Measurements from ENCODE around the gene COX7A1. TPM values are rescaled to one million over a fixed set of nuclear protein-coding genes. Genes with fewer than 3 reads are reported as not detected.

Gene COX7A1
- total and polyA plus RNA-seq, 10 of the 15 experiments (the other 5 are each of a cell fraction or from before 2014, with no cell fraction given): not detected

DNA sequence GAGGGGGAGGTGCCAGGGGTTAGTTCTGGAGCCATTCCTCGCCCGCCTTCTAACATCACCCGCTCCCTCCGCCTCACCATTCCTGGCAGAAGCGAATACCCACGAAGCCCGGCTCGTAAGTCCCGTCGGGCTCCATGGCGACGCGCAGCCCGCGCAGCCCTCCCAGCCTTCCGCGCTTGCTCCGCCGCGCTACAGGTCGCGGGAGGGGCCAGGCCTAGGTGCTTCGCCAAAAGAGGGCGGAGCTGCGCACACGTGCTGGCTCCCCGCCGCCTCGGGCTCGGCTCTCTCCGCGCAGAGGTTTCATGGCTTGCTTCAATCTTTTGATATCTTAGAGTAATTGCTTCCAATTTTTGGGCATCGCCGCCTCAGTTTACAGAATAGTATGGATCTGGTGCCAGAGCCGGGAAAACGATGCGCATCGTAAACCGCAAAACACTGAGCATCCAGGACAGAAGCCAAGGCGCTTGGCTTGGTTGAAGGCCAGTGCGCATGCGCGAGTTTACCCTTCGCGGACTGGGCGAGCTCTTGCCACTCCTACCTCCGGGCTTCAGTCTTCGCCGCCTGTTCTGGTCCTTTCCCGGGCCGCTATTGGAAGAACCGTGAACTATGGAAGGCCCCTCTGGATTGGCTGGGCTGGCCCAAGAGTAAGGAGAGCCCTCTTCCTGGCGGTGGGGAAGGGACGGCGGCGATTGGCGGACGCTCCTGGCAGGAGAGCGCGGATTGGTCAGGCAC is 37.4 kb downstream of the COX7A1 start, which contains the start of gene POLR2I (continued):
- TF ChIP-seq PAX8 (IDR thresholded peaks at IDR 0.05): no peak
- peak; percentile 63; the same call in 1 of the 2 replicates for TF ChIP-seq CREB1 (IDR thresholded peaks at IDR 0.05; ENCODE audit: low read depth)
- TF ChIP-seq CHD2 (IDR thresholded peaks at IDR 0.05; ENCODE audit: borderline replicate concordance, low read depth, low read length): no peak; the same call in 1 of the 2 replicates
- no peak for TF ChIP-seq ZBED1 (IDR thresholded peaks at IDR 0.05; ENCODE audit: borderline replicate concordance)

DNA sequence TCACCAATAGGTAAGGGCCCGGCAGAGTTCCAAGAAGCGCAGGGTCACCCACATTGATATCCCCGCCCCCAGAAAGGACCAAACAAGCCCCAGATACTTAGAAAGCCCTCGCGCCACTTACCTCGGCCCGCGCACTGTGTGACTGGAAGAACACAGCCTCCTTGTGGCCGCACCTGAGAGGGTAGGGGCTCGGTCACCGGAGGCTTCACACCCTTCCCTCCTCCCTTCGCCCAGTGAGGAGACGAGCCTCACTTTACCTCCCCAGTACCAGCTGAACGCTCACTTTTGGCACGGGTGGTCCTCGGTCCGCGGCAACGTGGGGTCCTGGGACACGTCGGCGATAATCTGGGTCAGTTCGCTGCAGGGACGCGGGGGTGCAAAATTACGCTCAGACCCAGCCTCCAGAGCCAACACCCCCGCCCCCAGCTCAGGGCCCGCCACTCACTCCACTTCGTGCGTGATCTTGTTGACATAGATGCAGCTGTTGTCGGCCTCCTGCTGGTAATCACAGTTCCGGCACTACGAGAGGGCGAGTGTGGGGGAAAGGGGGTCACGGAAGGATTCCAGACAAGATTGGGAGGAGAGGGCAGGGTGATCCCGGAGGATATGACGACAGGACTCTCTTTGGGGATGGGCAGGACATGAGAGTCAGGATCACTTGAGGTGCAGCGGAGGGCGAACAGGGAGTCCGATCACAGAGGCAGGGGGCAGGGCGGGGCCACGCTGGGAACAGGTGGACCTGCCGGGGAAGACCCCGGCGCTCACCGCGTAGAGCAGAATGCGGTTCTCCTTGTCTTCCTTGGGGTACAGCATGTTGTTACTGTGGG is 38.1 kb downstream of the COX7A1 start:
- no peak for DNase-seq (ENCODE audit: low read depth, low spot score)
- ChIA-PET SMC1A (ENCODE audit: uncharacterized antibody, unreplicated experiment) (interaction anchor here (0.9 to 2.9 kb wide), 4 partner anchors 13 to 232 kb away, joined by 3 to 12 read pairs (median 9); partner anchors contain the start of genes ZNF146 and ZNF565), POLR2A (interaction anchor here (0.6 to 1.6 kb wide), 5 partner anchors 14 to 518 kb away, joined by 3 to 11 read pairs (median 4); partner anchors contain the start of genes CAPNS1, ZNF146 and ZNF565), CTCF (interaction anchor here (1.8 to 2.9 kb wide), 3 partner anchors 14 to 56 kb away, joined by 6 to 10 read pairs (median 7); no protein-coding TSS in a partner anchor), RAD21 (ENCODE audit: unreplicated experiment) (interaction anchor here (1.9 kb wide), 1 partner anchor 100 kb away, joined by 5 read pairs; the partner anchor contains the start of gene ALKBH6)
- Histone ChIP-seq H3K9ac (ENCODE audit: control insufficient read depth, insufficient read depth, low read length) (peak overlapping the region; percentile 96), H3K79me2 (ENCODE audit: control insufficient read depth, insufficient read depth, low read length) (peaks cover 24% of the 10 kb centered on the region), H3K4me2 (ENCODE audit: control insufficient read depth, insufficient read depth) (peak overlapping the region; percentile 72), H3K4me3 (peak overlapping the region; percentile 89), H3K36me3 (ENCODE audit: control insufficient read depth in 2 of 2, insufficient read depth in 2 of 2, low read length in 1 of 2) (peaks cover 3 to 4% of the 10 kb centered on the region in 2 experiments), H3K9me3 (replicated peaks; ENCODE audit: control insufficient read depth, insufficient read depth, low read length) (no peaks in the 10 kb centered on the region), H4K20me1 (ENCODE audit: control insufficient read depth, insufficient read depth) (no peaks in the 10 kb centered on the region), H2AFZ (ENCODE audit: control insufficient read depth, low read depth, low read length) (peak overlapping the region; percentile 88), H3K4me1 (ENCODE audit: control insufficient read depth, insufficient read depth, low read length) (peaks cover 9% of the 10 kb centered on the region), H3K27ac (ENCODE audit: control insufficient read depth, insufficient read depth) (peak overlapping the region; percentile 80), H3K27me3 (replicated peaks in 1 of 2; ENCODE audit: control insufficient read depth in 2 of 2, insufficient read depth in 2 of 2, low read length in 1 of 2) (no peaks in the 10 kb centered on the region)
- in situ Hi-C loops (cut with MboI): loop anchor here (10.0 kb wide), 1 partner anchor 371 kb away; the partner anchor contains the start of gene ZNF566
- TSS peak; percentile 82 for BruUV-seq (replicated peaks)
- intact Hi-C loops (cut with micrococcal nuclease; ENCODE audit: unreplicated experiment): loop anchor here (2.0 to 10.0 kb wide), 3 partner anchors 59 to 1261 kb away; partner anchors contain the start of genes THAP8, WDR62, ZNF146 and ZNF527
- 10% methylated on average over 46 of the region's 48 CpGs for WGBS (ENCODE audit: insufficient coverage, insufficient replicate concordance, low lambda C conversion rate, missing lambda C conversion rate)
- FAIRE-seq: no peak
- peak; percentile 1 for ATAC-seq
- TF ChIP-seq, protein P1, sequence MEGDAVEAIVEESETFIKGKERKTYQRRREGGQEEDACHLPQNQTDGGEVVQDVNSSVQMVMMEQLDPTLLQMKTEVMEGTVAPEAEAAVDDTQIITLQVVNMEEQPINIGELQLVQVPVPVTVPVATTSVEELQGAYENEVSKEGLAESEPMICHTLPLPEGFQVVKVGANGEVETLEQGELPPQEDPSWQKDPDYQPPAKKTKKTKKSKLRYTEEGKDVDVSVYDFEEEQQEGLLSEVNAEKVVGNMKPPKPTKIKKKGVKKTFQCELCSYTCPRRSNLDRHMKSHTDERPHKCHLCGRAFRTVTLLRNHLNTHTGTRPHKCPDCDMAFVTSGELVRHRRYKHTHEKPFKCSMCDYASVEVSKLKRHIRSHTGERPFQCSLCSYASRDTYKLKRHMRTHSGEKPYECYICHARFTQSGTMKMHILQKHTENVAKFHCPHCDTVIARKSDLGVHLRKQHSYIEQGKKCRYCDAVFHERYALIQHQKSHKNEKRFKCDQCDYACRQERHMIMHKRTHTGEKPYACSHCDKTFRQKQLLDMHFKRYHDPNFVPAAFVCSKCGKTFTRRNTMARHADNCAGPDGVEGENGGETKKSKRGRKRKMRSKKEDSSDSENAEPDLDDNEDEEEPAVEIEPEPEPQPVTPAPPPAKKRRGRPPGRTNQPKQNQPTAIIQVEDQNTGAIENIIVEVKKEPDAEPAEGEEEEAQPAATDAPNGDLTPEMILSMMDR (IDR thresholded peaks at IDR 0.05 in 2 of 3, conservative IDR thresholded peaks at IDR 0.05 in 1 of 3; ENCODE audit: control insufficient read depth in 2 of 3, extremely low read depth in 1 of 3, insufficient read depth in 1 of 3, low read depth in 3 of 3, low read length in 3 of 3): peak in 1 of 3 experiments; percentile 13; a peak in 1 of 6 replicates
- TF ChIP-seq BHLHE40 (IDR thresholded peaks at IDR 0.05; ENCODE audit: borderline replicate concordance in 1 of 2, low read depth in 2 of 2, low read length in 1 of 2) (0 out of 4 replicates have a peak, but pooled peaks have one; percentile 3 to 4), FOXK2 (IDR thresholded peaks at IDR 0.05) (peak; percentile 34; the same call in 1 of the 2 replicates), GATAD2B (conservative IDR thresholded peaks at IDR 0.05; ENCODE audit: low read depth) (peak; percentile 18; the same call in 1 of the 2 replicates), RAD21 (IDR thresholded peaks at IDR 0.05; ENCODE audit: insufficient read depth, low read depth, low read length) (peak; percentile 26; the same call in 1 of the 2 replicates), CREM (IDR thresholded peaks at IDR 0.05; ENCODE audit: low read depth) (no peak)
- TF ChIP-seq, protein P2, sequence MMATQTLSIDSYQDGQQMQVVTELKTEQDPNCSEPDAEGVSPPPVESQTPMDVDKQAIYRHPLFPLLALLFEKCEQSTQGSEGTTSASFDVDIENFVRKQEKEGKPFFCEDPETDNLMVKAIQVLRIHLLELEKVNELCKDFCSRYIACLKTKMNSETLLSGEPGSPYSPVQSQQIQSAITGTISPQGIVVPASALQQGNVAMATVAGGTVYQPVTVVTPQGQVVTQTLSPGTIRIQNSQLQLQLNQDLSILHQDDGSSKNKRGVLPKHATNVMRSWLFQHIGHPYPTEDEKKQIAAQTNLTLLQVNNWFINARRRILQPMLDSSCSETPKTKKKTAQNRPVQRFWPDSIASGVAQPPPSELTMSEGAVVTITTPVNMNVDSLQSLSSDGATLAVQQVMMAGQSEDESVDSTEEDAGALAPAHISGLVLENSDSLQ (IDR thresholded peaks at IDR 0.05): peak; percentile 88
- TF ChIP-seq, protein P3, sequence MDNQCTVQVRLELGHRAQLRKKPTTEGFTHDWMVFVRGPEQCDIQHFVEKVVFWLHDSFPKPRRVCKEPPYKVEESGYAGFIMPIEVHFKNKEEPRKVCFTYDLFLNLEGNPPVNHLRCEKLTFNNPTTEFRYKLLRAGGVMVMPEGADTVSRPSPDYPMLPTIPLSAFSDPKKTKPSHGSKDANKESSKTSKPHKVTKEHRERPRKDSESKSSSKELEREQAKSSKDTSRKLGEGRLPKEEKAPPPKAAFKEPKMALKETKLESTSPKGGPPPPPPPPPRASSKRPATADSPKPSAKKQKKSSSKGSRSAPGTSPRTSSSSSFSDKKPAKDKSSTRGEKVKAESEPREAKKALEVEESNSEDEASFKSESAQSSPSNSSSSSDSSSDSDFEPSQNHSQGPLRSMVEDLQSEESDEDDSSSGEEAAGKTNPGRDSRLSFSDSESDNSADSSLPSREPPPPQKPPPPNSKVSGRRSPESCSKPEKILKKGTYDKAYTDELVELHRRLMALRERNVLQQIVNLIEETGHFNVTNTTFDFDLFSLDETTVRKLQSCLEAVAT (IDR thresholded peaks at IDR 0.05): no peak

All from GM12878 (cell line).